Ishikawa (cell line): ENCODE results near the gene RETREG1.

Experiments
- CREB1 ChIP-seq: IDR thresholded peaks from 2 replicates; pipeline ENCODE4 v1.6.1; 2012; ENCODE audit warnings: low read depth
- EGR1 ChIP-seq: IDR thresholded peaks from 2 replicates; pipeline ENCODE4 v1.6.1; 2012
- EP300 ChIP-seq: IDR thresholded peaks from 2 replicates; pipeline ENCODE4 v1.6.1; 2012; ENCODE audit warnings: borderline replicate concordance
- MAX ChIP-seq: IDR thresholded peaks from 2 replicates; pipeline ENCODE4 v1.6.1; 2012
- NFIC ChIP-seq: IDR thresholded peaks from 2 replicates; pipeline ENCODE4 v1.6.1; 2012
- RAD21 ChIP-seq: IDR thresholded peaks from 2 replicates; pipeline ENCODE4 v1.6.1; 2012; ENCODE audit warnings: low read depth
- TAF1 ChIP-seq: IDR thresholded peaks from 2 replicates; pipeline ENCODE4 v1.6.1; 2012; ENCODE audit warnings: low read depth, mild to moderate bottlenecking
- TCF12 ChIP-seq: IDR thresholded peaks from 2 replicates; pipeline ENCODE4 v1.6.1; 2012; ENCODE audit warnings: low read depth
- YY1 ChIP-seq: IDR thresholded peaks from 2 replicates; pipeline ENCODE4 v1.6.1; 2012; ENCODE audit warnings: low read depth

GRCh38 chr5:16542236-16542635, 74.6 kb downstream of the RETREG1 start:
- TF ChIP-seq TAF1 (no peak), TCF12 (no peak), YY1 (no peak), MAX (no peak), RAD21 (no peak), CREB1 (no peak), EGR1 (no peak), EP300 (no peak), NFIC (no peak)
